ENCODE results near the gene TBPL1. TPM values are rescaled to one million over a fixed set of nuclear protein-coding genes. Genes with fewer than 3 reads are reported as not detected.

TBPL1 gene
- polyA plus RNA-seq, 2 of the 4 experiments (the other 2 are of a cell fraction): 22.4 to 41.1 TPM

DNA sequence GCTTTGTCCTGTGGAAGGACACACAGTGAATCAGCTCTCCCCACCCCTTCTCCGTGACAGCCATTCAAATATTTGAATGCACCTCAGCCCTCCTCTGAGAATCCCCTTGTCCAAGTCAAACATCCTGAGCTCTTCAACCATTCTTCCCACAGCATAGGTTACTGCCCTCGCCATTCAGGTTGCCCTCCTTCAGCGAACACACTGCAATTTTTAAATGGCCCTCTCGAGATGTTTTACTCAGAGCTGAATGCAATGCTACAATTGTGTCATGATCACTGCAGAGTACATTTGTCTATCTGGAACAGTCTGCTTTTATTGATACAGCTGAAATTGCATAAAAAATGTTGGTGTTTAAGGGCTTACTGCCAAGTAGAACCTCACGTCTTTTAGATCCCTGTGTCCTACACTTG, 50.5 kb downstream of the TBPL1 start:
- no peak for FAIRE-seq
- ChIA-PET CTCF (interaction anchor here (1.0 to 2.0 kb wide), 6 partner anchors 11 to 93 kb away, joined by 3 to 6 read pairs (median 4); no protein-coding TSS in a partner anchor), POLR2A (no interaction called here)
- Histone ChIP-seq H3K4me2 (no peak overlapping the region), H3K4me1 (no peaks in the 10 kb centered on the region), H3K4me3 (no peak overlapping the region), H3K27ac (no peak overlapping the region), H3K9me3 (no peaks in the 10 kb centered on the region)
- TF ChIP-seq SREBF2 (IDR thresholded peaks at IDR 0.05): no peak
- no peak for TF ChIP-seq EHMT2 (IDR thresholded peaks at IDR 0.05; ENCODE audit: low read depth)
- no peak for TF ChIP-seq GATA3 (IDR thresholded peaks at IDR 0.05; ENCODE audit: borderline replicate concordance)
- TF ChIP-seq, protein P1, sequence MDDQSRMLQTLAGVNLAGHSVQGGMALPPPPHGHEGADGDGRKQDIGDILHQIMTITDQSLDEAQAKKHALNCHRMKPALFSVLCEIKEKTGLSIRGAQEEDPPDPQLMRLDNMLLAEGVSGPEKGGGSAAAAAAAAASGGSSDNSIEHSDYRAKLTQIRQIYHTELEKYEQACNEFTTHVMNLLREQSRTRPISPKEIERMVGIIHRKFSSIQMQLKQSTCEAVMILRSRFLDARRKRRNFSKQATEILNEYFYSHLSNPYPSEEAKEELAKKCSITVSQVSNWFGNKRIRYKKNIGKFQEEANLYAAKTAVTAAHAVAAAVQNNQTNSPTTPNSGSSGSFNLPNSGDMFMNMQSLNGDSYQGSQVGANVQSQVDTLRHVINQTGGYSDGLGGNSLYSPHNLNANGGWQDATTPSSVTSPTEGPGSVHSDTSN (IDR thresholded peaks at IDR 0.05): no peak
- TF ChIP-seq, protein P2, sequence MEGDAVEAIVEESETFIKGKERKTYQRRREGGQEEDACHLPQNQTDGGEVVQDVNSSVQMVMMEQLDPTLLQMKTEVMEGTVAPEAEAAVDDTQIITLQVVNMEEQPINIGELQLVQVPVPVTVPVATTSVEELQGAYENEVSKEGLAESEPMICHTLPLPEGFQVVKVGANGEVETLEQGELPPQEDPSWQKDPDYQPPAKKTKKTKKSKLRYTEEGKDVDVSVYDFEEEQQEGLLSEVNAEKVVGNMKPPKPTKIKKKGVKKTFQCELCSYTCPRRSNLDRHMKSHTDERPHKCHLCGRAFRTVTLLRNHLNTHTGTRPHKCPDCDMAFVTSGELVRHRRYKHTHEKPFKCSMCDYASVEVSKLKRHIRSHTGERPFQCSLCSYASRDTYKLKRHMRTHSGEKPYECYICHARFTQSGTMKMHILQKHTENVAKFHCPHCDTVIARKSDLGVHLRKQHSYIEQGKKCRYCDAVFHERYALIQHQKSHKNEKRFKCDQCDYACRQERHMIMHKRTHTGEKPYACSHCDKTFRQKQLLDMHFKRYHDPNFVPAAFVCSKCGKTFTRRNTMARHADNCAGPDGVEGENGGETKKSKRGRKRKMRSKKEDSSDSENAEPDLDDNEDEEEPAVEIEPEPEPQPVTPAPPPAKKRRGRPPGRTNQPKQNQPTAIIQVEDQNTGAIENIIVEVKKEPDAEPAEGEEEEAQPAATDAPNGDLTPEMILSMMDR (IDR thresholded peaks at IDR 0.05): no peak
- no peak for TF ChIP-seq JUNB (IDR thresholded peaks at IDR 0.05)
- no peak for TF ChIP-seq TFCP2L1 (CRISPR knock-in tag; IDR thresholded peaks at IDR 0.05)
- no peak for TF ChIP-seq PHF8 (IDR thresholded peaks at IDR 0.05; ENCODE audit: borderline replicate concordance, low read depth)
- no peak for TF ChIP-seq ZSCAN20 (CRISPR knock-in tag; IDR thresholded peaks at IDR 0.05)
- no peak for TF ChIP-seq NFE2L2 (conservative IDR thresholded peaks at IDR 0.05; ENCODE audit: low read length)
- TF ChIP-seq HOXA7 (CRISPR knock-in tag; IDR thresholded peaks at IDR 0.05): no peak
- TF ChIP-seq, protein P3, sequence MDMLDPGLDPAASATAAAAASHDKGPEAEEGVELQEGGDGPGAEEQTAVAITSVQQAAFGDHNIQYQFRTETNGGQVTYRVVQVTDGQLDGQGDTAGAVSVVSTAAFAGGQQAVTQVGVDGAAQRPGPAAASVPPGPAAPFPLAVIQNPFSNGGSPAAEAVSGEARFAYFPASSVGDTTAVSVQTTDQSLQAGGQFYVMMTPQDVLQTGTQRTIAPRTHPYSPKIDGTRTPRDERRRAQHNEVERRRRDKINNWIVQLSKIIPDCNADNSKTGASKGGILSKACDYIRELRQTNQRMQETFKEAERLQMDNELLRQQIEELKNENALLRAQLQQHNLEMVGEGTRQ (IDR thresholded peaks at IDR 0.05): no peak
- TF ChIP-seq, protein P4, sequence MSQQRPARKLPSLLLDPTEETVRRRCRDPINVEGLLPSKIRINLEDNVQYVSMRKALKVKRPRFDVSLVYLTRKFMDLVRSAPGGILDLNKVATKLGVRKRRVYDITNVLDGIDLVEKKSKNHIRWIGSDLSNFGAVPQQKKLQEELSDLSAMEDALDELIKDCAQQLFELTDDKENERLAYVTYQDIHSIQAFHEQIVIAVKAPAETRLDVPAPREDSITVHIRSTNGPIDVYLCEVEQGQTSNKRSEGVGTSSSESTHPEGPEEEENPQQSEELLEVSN (IDR thresholded peaks at IDR 0.05; ENCODE audit: borderline replicate concordance, low read depth): no peak
- no peak for TF ChIP-seq NR3C1 (IDR thresholded peaks at IDR 0.05)
- TF ChIP-seq KDM1A (IDR thresholded peaks at IDR 0.05; ENCODE audit: low read depth): no peak
- no peak for TF ChIP-seq JUN (IDR thresholded peaks at IDR 0.05)
- ATAC-seq: no peak
- no peak for DNase-seq (ENCODE audit: low read depth in 1 of 2, low spot score in 1 of 2)
- WGBS (ENCODE audit: missing lambda C conversion rate): 68% methylated on average over 5 of the region's 5 CpGs

DNA sequence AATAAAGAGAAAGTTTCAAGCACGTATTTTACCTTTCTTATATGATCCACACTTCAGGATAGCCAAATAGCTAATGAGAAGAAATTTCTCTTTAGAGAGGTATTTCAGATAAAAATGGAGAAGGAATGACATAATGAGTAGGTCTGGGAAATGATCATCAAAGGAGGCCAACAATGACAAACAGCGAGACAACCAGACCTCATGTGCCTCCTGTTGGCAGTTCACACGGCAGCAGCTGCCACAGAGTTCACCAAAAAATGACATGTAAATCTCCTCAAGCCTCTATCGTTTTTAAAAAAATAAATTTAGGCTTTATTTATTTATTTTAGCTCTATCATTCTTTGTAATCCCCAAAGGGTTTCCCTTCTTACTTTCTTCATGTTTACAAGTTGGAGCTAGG, 51.7 kb downstream of the TBPL1 start:
- Histone ChIP-seq H3K4me2 (no peak overlapping the region), H3K4me3 (no peak overlapping the region), H3K27ac (no peak overlapping the region), H3K9me3 (no peaks in the 10 kb centered on the region), H3K4me1 (no peaks in the 10 kb centered on the region)
- TF ChIP-seq CEBPB (IDR thresholded peaks at IDR 0.05): no peak
- TF ChIP-seq JUN (IDR thresholded peaks at IDR 0.05): no peak
- TF ChIP-seq GATA3 (IDR thresholded peaks at IDR 0.05; ENCODE audit: borderline replicate concordance): no peak
- no peak for TF ChIP-seq KDM5A (IDR thresholded peaks at IDR 0.05)
- TF ChIP-seq, protein P5, sequence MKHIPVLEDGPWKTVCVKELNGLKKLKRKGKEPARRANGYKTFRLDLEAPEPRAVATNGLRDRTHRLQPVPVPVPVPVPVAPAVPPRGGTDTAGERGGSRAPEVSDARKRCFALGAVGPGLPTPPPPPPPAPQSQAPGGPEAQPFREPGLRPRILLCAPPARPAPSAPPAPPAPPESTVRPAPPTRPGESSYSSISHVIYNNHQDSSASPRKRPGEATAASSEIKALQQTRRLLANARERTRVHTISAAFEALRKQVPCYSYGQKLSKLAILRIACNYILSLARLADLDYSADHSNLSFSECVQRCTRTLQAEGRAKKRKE (CRISPR knock-in tag; IDR thresholded peaks at IDR 0.05; ENCODE audit: low read depth): no peak
- TF ChIP-seq, protein P6, sequence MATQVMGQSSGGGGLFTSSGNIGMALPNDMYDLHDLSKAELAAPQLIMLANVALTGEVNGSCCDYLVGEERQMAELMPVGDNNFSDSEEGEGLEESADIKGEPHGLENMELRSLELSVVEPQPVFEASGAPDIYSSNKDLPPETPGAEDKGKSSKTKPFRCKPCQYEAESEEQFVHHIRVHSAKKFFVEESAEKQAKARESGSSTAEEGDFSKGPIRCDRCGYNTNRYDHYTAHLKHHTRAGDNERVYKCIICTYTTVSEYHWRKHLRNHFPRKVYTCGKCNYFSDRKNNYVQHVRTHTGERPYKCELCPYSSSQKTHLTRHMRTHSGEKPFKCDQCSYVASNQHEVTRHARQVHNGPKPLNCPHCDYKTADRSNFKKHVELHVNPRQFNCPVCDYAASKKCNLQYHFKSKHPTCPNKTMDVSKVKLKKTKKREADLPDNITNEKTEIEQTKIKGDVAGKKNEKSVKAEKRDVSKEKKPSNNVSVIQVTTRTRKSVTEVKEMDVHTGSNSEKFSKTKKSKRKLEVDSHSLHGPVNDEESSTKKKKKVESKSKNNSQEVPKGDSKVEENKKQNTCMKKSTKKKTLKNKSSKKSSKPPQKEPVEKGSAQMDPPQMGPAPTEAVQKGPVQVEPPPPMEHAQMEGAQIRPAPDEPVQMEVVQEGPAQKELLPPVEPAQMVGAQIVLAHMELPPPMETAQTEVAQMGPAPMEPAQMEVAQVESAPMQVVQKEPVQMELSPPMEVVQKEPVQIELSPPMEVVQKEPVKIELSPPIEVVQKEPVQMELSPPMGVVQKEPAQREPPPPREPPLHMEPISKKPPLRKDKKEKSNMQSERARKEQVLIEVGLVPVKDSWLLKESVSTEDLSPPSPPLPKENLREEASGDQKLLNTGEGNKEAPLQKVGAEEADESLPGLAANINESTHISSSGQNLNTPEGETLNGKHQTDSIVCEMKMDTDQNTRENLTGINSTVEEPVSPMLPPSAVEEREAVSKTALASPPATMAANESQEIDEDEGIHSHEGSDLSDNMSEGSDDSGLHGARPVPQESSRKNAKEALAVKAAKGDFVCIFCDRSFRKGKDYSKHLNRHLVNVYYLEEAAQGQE (IDR thresholded peaks at IDR 0.05): no peak
- no peak for TF ChIP-seq BHLHE40 (IDR thresholded peaks at IDR 0.05; ENCODE audit: low read depth, low read length)
- TF ChIP-seq EHF (CRISPR knock-in tag; IDR thresholded peaks at IDR 0.05): no peak
- no peak for TF ChIP-seq TP53 (CRISPR knock-in tag; IDR thresholded peaks at IDR 0.05)
- no peak for TF ChIP-seq ZSCAN20 (CRISPR knock-in tag; IDR thresholded peaks at IDR 0.05)
- no peak for TF ChIP-seq FOXS1 (CRISPR knock-in tag; IDR thresholded peaks at IDR 0.05)
- TF ChIP-seq TFCP2L1 (CRISPR knock-in tag; IDR thresholded peaks at IDR 0.05): no peak
- TF ChIP-seq, protein P7, sequence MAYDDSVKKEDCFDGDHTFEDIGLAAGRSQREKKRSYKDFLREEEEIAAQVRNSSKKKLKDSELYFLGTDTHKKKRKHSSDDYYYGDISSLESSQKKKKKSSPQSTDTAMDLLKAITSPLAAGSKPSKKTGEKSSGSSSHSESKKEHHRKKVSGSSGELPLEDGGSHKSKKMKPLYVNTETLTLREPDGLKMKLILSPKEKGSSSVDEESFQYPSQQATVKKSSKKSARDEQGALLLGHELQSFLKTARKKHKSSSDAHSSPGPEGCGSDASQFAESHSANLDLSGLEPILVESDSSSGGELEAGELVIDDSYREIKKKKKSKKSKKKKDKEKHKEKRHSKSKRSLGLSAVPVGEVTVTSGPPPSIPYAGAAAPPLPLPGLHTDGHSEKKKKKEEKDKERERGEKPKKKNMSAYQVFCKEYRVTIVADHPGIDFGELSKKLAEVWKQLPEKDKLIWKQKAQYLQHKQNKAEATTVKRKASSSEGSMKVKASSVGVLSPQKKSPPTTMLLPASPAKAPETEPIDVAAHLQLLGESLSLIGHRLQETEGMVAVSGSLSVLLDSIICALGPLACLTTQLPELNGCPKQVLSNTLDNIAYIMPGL (CRISPR knock-in tag; IDR thresholded peaks at IDR 0.05; ENCODE audit: borderline replicate concordance): no peak
- TF ChIP-seq NPAS2 (CRISPR knock-in tag; IDR thresholded peaks at IDR 0.05; ENCODE audit: borderline replicate concordance): no peak
- TF ChIP-seq HOXB13 (CRISPR knock-in tag; IDR thresholded peaks at IDR 0.05; ENCODE audit: low read depth): no peak
- TF ChIP-seq CBX2 (IDR thresholded peaks at IDR 0.05; ENCODE audit: borderline replicate concordance, low read depth): no peak
- DNase-seq (ENCODE audit: low read depth in 1 of 2, low spot score in 1 of 2) (no peak), FAIRE-seq (no peak), ATAC-seq (no peak)
- ChIA-PET CTCF (interaction anchor here (0.6 to 1.5 kb wide), 5 partner anchors 16 to 60 kb away, joined by 3 to 4 read pairs (median 4); no protein-coding TSS in a partner anchor), POLR2A (no interaction called here)
- 67% methylated on average over 4 of the region's 4 CpGs for WGBS (ENCODE audit: missing lambda C conversion rate)
